NCI-H510A treated with DMSO at 0.1 percent for 48 hours (cell line): ENCODE measurements around the gene ECPAS.
A peak's percentile ranks its signal among the peaks of the same experiment; 100 is the strongest.
"Not testable (repeated sequence)": the region's sequence is repeated elsewhere in the genome, so short reads cannot be mapped to it uniquely, and the experiment has no call there.

Source experiments
- DNase-seq: peaks from one replicate; lab custom pipeline; 2025; lab: John Stamatoyannopoulos, UW

ECPAS gene

GRCh38 chr9:111411266-111411665, 72.9 kb downstream of the ECPAS start:
- DNase-seq = no peak

GRCh38 chr9:111407813-111408212, 76.4 kb downstream of the ECPAS start:
- DNase-seq = no peak

GRCh38 chr9:111405701-111406100, 78.5 kb downstream of the ECPAS start:
- DNase-seq = no peak

DNA sequence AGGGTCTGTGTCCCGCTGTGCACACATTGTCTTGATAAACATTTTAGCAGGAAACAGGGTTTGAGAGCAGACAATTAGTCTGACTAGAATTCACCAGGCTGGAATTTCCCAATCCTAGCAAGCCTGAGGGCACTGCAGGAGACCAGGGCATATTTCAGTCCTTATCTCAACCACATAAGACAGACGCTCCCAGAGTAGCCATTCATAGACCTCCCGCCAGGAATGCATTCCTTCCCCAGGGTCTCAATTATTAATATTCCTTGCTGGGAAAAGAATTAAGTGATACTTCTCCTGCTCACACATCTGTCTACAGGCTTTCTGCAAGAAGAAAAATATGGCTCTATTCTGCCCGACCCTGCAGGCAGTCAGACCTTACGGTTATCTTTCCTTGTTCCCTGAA, 82.7 kb downstream of the ECPAS start:
- not testable (repeated sequence) for DNase-seq

GRCh38 chr9:111400564-111400898, 83.7 kb downstream of the ECPAS start:
- DNase-seq = no peak

- DNase-seq = peak; percentile 34
These were observed 84.2 kb downstream of the ECPAS start for GRCh38 chr9:111399772-111400563.

GRCh38 chr9:111399211-111399739, 84.9 kb downstream of the ECPAS start:
- DNase-seq = no peak

GRCh38 chr9:111393971-111394370, 90.2 kb downstream of the ECPAS start:
- no peak for DNase-seq

DNA sequence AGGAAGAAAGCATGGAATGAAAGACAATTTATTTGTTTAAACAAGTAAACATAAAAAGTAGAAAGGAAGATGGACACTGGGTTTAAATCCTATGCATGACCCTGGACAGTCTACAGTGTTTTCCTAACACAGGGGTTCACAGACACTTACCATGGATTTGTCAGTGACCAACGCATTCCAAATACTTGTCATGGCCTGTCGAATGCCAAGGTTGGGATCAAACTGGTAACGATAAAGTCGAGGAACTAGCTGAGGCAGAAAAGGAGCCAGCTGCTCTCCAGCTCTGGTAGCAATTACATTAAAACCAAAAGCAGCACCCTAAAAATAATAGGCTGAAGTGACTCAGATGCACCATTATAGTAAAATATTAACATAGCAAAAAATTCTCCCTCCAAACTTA, 94.8 kb downstream of the ECPAS start:
- DNase-seq = no peak

DNA sequence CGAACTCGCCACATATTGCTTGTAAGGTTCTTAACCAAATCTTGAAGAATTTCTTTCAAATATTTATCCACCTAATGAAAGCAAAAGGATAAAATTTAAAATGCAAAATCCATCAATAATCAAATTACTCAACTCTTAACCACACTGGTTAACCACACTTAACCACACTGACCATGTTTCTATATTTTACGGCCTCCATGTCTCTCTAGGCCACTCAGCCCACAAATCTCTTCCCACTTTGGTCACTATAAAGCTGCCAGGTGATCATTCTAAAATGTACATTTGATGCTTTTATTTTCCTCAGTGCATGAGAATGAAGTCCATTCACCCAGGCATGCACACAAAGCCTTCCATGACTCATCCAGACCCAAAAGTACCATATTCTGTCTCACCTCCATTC, 97.8 kb downstream of the ECPAS start:
- no peak for DNase-seq

DNA sequence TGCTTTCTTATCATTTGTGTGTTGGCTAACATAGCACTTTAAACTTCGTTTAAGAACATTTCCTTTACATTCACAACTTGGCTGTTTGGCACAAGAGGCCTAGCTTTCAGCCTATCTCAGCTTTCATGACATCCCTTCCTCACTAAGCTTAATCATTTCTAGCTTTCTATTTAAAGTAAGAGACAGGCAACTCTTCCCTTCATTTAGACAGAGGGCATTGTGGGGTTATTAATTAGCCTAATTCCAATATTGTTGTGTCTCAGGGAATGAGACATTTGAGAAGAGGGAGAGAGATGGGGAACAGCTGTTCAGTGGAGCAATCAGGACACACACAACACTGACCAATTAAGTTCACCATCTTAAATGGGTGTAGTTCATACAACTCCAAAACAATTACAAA, 103.2 kb downstream of the ECPAS start:
- no peak for DNase-seq

- DNase-seq = no peak
These were observed 108.2 kb downstream of the ECPAS start for GRCh38 chr9:111375817-111376564.

DNA sequence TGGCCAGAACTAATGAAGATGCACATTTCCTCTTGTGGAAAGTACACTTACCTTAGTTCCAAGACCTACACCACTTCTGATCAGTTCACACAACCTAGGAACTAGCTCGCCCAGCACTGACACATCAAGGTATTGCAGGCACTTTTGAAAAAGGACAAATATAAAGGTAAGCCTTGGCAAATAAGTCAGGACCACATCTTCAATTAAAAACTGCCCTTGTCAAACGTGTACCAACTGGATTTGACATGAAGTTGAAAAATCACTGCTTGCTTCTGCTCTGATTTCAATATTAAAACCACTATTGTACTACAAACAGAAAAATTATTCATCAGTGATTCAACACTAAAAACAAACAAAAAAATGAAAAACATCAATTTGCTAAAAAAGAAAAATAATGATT, 109.1 kb downstream of the ECPAS start:
- no peak for DNase-seq

DNA sequence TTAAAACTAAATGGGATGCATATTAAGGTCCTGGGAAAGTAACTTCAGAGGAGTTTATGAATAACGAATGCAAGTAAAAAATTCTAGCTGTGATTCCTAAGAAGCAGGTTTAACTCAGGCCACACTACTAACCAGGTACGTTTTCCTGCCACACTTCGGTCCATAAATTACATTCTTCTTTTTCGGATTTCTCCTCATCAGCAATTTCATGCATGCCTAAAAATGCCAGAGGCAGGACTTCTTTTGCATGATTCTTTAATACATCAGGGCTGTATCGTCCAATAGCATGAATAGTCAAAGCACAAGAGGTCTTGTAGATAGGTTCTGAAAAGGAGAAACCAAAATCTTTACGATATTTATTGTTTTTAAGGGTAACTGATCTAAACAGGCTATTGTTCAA, 111.9 kb downstream of the ECPAS start:
- no peak for DNase-seq

GRCh38 chr9:111366978-111367377, 117.2 kb downstream of the ECPAS start:
- DNase-seq = no peak

- no peak for DNase-seq
These were observed 121.7 kb downstream of the ECPAS start for GRCh38 chr9:111362526-111362925.

DNA sequence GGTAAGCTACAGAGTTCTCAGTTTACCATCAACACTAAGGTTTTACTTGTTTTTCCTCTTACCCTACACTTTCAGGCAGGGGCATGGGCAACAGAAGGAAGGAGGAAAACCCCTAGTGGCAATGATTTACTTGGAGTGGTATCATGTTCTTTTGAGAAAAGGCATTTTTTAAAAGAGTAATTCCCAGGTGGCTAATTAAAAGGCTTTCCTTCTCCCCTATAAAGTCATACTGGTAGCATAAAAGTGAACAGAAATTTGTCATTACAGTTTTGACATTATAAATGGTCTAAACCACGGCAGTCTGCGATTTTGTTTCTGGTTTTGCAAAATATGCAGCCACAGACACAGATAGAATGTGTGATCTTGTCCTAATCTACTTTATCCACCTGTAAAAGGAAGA, 123.3 kb downstream of the ECPAS start:
- DNase-seq = no peak

DNA sequence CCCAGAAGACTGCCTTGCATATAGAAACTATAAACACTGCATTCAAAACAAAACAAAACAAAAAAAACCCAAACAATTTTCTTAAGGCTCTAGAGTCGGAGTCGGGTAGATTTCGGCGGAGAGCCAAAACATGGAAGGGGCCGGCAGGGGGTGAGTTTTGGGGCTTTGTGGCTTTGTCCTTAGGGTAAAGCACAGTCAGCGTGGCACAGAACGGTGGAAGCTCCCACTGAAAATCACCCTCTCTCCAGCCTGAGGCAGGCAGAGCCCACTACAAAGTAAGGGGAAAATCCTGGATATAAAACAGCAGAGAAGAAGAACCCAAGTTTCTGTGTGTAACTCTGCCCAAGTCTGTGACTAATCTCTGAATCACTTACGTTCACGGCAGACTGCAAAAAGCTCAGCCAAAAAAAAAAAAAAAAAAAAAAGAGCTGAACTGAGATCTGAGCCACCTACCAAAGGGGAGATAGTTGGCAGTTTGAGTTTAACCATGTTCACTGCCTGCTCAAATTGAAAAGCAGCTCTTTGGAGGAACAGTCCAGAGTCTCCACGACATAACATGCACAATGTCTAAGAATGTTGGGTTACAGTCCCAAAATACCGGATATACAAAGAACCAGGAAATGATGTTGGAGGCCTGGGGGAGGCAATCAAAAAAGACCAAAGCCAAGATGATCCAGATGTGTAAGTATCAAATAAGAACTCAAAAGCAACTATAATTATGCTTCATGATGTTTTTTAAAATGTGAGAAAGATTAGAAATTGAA, 127.5 kb downstream of the ECPAS start:
- DNase-seq = no peak

- no peak for DNase-seq
These were observed 131.6 kb downstream of the ECPAS start for GRCh38 chr9:111352545-111352944.

GRCh38 chr9:111350556-111350955, 133.6 kb downstream of the ECPAS start:
- DNase-seq = no peak

DNA sequence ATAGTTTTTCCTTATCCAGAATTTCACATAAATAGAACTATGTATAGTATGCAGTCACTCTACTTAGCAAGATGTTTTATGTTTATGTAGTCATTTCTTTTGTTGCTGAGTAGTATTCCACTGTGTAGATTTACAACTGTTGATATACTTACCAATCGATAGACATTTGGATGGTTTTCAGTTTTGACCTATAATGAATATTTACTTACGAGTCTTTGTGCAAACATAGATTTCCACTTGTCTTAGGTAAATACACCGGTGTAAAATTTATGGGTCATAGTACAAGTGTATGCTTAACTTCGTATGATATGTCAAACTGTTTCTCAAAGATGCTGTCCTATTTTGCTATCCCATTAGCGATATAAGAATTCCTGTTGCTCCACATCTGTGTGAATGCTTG, 134.4 kb downstream of the ECPAS start:
- peak; percentile 76 for DNase-seq

DNA sequence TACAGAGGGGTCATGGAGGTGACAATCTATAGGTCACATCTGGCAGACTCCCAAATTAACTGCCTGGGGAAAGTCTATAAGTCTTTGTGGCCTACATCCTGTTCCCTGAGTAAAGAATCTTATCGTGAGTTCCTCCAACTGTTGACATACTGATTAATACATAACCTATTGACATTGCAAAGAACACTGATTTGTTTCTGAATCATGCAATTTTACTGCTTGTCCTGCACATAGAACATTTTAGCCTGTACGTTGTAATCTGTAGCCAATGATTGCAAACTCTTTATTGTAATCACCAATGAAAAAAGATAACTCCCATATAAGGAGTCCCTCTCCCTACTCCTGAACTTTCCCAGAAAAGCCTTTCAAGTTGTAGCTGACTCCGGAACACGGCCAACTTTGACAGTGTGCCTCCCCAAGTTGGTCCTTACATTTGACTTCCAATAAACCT, 135.3 kb downstream of the ECPAS start:
- DNase-seq = peak; percentile 8
